Glomerular visceral epithelial cell (primary cell): ENCODE results near the gene LONP2.
A peak's percentile ranks its signal among the peaks of the same experiment; 100 is the strongest.
"Not testable (repeated sequence)": the region's sequence is repeated elsewhere in the genome, so short reads cannot be mapped to it uniquely, and the experiment has no call there.

Source experiments
- DNase-seq: peaks from one replicate; pipeline ENCODE4 v3.0.0-alpha.2; 2016; ENCODE audit errors: extremely low spot score

The LONP2 gene

DNA sequence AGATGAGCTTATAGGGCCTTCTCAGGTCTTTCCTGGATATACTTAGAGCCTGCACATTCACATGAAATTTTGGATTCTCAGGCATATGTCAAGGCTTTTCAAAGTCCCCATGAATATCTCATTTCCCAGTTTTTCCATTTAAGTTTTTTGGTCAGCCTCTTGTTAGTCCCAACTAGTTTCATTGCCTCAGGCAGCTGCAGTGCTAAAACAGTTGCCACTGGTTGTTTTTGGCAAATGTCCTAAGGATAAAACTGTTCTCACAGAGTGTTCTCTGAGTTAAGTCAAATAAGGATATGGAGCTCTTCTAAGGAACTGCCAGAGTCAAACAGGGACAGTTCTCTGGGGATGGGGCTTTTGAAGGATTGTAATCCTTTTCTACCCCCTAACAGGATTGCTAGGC lies 43.1 kb downstream of the LONP2 start:
- no peak for DNase-seq

- no peak for DNase-seq
Measured at GRCh38 chr16:48291303-48291702, 47.2 kb downstream of the LONP2 start.

GRCh38 chr16:48291754-48292153 lies 47.7 kb downstream of the LONP2 start:
- DNase-seq = no peak

- DNase-seq = no peak
Measured at GRCh38 chr16:48292452-48292851, 48.4 kb downstream of the LONP2 start.

DNA sequence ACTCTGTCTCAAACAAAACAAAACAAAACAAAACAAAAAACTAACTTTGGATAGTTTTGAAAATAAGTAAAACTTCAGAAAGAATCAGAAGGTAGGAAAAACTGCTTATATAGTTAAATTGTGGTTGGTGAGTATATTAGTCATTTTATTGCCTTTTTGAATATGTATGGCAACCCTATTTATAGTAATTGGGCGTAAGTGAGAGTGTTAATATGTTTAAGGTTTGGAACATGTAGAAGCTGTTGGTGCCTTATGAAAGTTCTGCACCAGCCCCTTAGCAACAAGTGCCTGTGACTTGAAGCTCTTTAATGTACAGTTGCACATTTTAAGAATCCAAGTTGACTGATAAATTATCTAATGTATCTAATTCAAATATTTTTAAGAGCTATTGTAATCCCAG lies 50.6 kb downstream of the LONP2 start:
- DNase-seq = no peak

GRCh38 chr16:48295488-48296281 lies 51.6 kb downstream of the LONP2 start:
- no peak for DNase-seq

DNA sequence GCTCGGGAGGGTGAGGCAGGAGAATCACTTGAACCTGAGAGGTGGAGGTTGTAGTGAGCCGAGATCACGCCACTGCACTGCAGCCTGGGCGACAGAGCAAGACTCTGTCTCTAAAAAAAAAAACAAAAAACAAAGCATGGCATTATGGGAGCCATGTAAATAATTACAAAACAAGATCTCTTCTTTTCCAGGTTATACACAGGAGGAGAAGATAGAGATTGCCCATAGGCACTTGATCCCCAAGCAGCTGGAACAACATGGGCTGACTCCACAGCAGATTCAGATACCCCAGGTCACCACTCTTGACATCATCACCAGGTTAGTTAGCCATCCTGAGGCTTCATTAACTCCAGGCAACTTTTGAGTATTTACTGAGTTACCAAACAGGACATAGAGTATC lies 55.4 kb downstream of the LONP2 start:
- no peak for DNase-seq

DNA sequence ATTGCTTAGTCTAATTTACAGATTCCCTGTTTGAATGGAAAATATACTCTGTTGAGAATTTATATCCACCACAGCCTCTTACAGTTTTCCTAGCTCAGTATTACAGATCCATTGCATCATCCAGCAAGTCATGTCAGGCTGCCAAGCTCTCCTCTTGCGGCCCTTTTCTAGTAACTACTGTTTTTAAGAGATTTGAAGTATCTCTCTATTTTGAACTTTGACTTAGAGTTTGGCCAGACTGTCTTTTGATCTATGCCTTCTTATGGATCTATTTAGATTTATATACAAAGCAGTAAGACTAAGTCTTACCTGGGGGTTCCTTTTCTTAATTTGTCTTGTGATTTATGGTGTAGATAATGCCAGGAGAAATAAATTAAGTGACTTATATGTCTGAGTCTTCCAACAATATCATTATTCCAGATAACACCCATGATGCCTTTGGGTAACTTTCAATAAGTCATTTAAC lies 56.3 kb downstream of the LONP2 start:
- no peak for DNase-seq

DNA sequence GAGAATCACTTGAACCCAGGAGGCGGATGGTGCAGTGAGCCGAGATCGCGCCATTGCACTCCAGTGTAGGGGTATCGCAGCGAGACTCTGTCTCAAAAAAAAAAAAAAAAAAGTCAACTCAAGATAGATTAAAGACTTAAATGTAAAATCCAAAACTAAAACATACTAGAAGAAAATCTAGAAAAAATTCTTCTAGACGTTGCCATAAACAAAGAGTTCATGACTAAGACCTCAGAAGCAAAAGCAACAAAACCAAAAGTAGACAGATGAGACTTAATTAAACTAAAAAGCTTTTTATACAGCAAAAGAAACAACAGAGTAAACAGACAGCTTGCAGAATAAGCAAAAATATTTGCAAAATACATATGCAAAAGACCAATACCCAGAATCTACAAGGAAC lies 64.4 kb downstream of the LONP2 start:
- no peak for DNase-seq

DNA sequence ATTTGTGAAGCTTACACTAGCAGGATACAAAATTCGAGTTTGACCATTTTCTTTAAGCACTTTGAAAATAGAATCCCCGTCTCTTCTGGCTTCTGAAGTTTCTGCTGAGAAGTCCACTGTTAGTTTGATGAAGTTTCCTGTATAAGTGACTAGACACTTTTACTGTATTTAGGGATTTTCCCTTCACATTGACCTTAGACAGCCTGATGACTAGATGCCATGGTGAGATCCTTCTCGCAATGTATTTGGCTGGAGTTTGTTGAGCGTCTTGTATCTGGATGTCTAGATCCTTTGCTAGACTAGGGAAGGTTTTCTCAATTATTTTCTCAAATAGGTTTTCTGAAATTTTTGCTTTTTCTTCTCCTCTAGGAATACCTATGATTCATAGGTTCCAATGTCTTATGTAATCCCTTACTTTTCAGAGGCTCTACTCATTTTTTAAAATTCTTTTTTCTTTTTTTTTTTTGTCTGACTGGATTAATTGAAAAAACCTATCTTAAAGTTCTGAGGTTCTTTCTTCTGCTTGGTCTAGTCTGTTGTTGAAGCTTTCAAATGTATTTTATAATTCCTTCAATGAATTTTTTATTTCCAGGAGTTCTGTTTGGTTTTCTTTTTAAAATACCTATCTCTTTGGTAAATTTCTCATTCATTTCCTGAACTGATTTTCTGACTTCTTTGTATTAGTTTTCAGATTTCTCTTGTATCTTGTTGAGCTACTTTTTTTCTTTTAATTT lies 67.0 kb downstream of the LONP2 start:
- DNase-seq = no peak

GRCh38 chr16:48313905-48314304 lies 69.8 kb downstream of the LONP2 start:
- not testable (repeated sequence) for DNase-seq

GRCh38 chr16:48317026-48317425 lies 72.9 kb downstream of the LONP2 start:
- no peak for DNase-seq

- DNase-seq = peak; percentile 83
Measured at GRCh38 chr16:48317614-48318315, 73.7 kb downstream of the LONP2 start.

GRCh38 chr16:48318630-48319029 lies 74.5 kb downstream of the LONP2 start:
- DNase-seq = no peak

GRCh38 chr16:48321317-48322036 lies 77.4 kb downstream of the LONP2 start:
- DNase-seq = no peak

GRCh38 chr16:48323783-48324775 lies 80.0 kb downstream of the LONP2 start:
- no peak for DNase-seq

DNA sequence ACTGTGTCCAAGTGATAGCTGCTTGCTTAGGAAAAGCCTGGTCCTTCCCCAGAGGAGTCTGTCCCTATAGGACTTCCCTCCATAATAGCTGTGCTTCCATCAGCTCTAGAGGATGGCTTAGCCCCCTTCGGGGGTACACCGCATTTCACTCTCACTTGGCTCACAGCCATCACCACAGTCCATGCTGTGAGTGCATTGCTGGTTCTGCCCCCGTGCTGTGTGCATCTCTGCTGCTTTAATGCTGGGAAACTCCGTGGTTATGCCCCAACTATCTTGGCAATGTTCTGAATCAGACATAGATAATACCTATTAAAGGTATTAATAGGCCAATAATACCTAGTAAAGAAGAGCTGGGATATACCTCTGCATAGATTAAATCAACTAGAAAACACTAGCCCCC lies 82.8 kb downstream of the LONP2 start:
- peak; percentile 23 for DNase-seq

- no peak for DNase-seq
Measured at GRCh38 chr16:48329138-48329537, 85.0 kb downstream of the LONP2 start.

DNA sequence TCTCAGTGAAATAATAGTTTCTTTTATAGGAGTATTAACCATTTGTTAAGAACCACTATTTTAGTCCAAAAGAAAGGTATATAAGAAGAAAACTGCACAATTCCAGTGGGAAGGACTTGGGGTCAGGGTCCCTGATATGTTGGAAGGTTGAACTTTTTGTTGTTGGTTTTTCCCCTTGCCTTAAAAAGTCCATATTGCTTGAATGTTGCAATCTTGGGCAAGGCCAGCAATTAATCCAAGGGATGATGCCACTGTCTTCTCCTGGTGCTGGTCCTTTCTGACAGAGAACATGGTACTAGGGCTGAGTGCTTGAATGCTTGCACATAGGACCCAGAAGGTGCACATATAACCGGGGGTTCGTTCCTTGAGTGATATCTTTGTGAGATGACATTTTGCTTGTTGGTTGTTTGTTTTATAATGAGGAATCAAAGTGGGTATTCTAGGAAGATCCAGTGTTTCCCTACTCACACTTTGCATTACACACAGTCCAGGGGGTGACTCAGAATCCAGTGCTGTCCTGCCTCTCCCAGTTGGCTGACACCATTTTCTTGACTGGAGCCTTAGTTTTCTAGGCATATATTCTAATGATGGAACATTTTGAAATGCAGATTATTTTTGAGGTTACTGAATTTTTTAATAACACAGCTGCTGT lies 86.2 kb downstream of the LONP2 start:
- no peak for DNase-seq

DNA sequence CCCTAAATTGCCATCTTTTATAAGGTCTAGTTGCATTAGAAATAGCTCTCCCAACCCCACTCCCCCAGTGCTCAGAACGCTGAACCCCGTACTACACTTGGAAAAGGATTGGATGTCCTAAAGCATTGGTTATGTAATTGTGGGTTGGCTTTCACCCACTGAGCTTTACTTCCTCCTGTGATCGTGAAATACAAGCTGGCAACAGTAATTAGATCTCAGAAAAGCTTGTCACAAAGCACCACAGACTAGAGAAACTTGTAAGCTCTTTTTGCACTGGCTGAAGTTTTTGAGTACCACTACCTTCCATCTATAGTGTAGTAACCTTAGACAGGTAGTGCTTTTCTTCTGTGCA lies 86.7 kb downstream of the LONP2 start:
- no peak for DNase-seq
